ENCODE data around the gene TRMT44.
"Not testable (repeated sequence)": the region's sequence is repeated elsewhere in the genome, so short reads cannot be mapped to it uniquely, and the experiment has no call there.

The TRMT44 gene

GRCh38 chr4:8486643-8487042 lies 46.1 kb downstream of the TRMT44 start:
- H3K9me3 ChIP-seq (ENCODE audit: control extremely low read depth in 1 of 5, control insufficient read depth in 4 of 5, insufficient read depth in 2 of 5, low read depth in 1 of 5, low read length in 4 of 5); POLR2A ChIA-PET; H3K4me1 ChIP-seq (ENCODE audit: control extremely low read depth in 1 of 4, control insufficient read depth in 4 of 4, insufficient read depth in 4 of 4, low read length in 3 of 4); H3K27me3 ChIP-seq (replicated peaks in 2 of 5; ENCODE audit: control insufficient read depth in 4 of 5, insufficient read depth in 5 of 5, low read length in 4 of 5); H3K36me3 ChIP-seq (ENCODE audit: control insufficient read depth in 4 of 4, insufficient read depth in 4 of 4, low read length in 3 of 4); H3K27ac ChIP-seq (ENCODE audit: insufficient read depth in 1 of 2, low read depth in 1 of 2, low read length in 2 of 2, poor library complexity in 1 of 2, severe bottlenecking in 2 of 2); CTCF ChIA-PET; DNase-seq; H3K4me3 ChIP-seq (ENCODE audit: control insufficient read depth in 1 of 7, extremely low read depth in 1 of 7, insufficient read depth in 4 of 7, low read depth in 2 of 7, low read length in 6 of 7): not testable (repeated sequence)
- WGBS (ENCODE audit: insufficient coverage): 87% methylated on average over 3 of the region's 9 CpGs

DNA sequence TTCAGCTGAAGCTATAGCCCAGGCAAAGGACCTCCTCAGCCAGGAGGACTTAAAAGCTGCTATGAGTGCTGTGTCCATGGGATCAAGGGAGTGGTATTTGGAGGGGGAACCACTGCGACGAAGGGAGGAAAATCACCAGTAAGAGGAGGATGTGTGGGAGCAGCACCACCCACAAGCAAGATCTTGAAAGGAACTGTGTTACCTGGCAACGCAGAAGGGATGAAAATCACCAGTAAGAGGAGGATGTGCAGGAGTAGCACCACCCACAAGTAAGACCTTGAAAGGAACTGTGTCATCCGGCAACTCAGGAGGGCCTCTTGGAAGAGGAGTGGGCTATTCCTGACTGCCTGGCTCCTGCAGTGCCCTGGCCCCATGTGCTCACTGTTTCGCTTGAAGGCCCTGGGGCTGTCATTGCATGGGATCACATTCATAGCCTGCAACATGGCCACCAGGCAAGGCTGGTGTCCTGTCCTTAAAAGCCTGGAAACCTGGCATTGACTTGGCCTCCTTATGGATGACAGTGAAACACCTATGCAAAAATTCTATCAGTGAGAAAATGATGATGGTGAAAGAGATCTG lies 48.3 kb downstream of the TRMT44 start:
- Histone ChIP-seq H3K27ac (ENCODE audit: insufficient read depth in 1 of 2, low read depth in 1 of 2, low read length in 2 of 2, poor library complexity in 1 of 2, severe bottlenecking in 2 of 2) (no peak overlapping the region), H3K4me3 (ENCODE audit: control insufficient read depth in 1 of 7, extremely low read depth in 1 of 7, insufficient read depth in 4 of 7, low read depth in 2 of 7, low read length in 6 of 7) (no peak overlapping the region), H3K36me3 (ENCODE audit: control insufficient read depth in 4 of 4, insufficient read depth in 4 of 4, low read length in 3 of 4) (no peaks in the 10 kb centered on the region), H3K9me3 (ENCODE audit: control extremely low read depth in 1 of 5, control insufficient read depth in 4 of 5, insufficient read depth in 2 of 5, low read depth in 1 of 5, low read length in 4 of 5) (no peaks in the 10 kb centered on the region), H3K27me3 (replicated peaks in 2 of 5; ENCODE audit: control insufficient read depth in 4 of 5, insufficient read depth in 5 of 5, low read length in 4 of 5) (no peaks in the 10 kb centered on the region), H3K4me1 (ENCODE audit: control extremely low read depth in 1 of 4, control insufficient read depth in 4 of 4, insufficient read depth in 4 of 4, low read length in 3 of 4) (no peaks in the 10 kb centered on the region)
- 98% methylated on average over 5 of the region's 5 CpGs for WGBS (ENCODE audit: insufficient coverage)
- POLR2A ChIA-PET: no interaction called here
- DNase-seq: no peak
- CTCF ChIA-PET: no interaction called here

GRCh38 chr4:8491478-8491877 lies 50.9 kb downstream of the TRMT44 start:
- H3K4me1 ChIP-seq (ENCODE audit: control extremely low read depth in 1 of 4, control insufficient read depth in 4 of 4, insufficient read depth in 4 of 4, low read length in 3 of 4); H3K4me3 ChIP-seq (ENCODE audit: control insufficient read depth in 1 of 7, extremely low read depth in 1 of 7, insufficient read depth in 4 of 7, low read depth in 2 of 7, low read length in 6 of 7); H3K27me3 ChIP-seq (replicated peaks in 2 of 5; ENCODE audit: control insufficient read depth in 4 of 5, insufficient read depth in 5 of 5, low read length in 4 of 5); POLR2A ChIA-PET; DNase-seq; H3K36me3 ChIP-seq (ENCODE audit: control insufficient read depth in 4 of 4, insufficient read depth in 4 of 4, low read length in 3 of 4); H3K27ac ChIP-seq (ENCODE audit: insufficient read depth in 1 of 2, low read depth in 1 of 2, low read length in 2 of 2, poor library complexity in 1 of 2, severe bottlenecking in 2 of 2); CTCF ChIA-PET; H3K9me3 ChIP-seq (ENCODE audit: control extremely low read depth in 1 of 5, control insufficient read depth in 4 of 5, insufficient read depth in 2 of 5, low read depth in 1 of 5, low read length in 4 of 5): not testable (repeated sequence)
- 96% methylated on average over 19 of the region's 23 CpGs for WGBS (ENCODE audit: insufficient coverage)

GRCh38 chr4:8492174-8492573 lies 51.6 kb downstream of the TRMT44 start:
- Histone ChIP-seq H3K4me3 (ENCODE audit: control insufficient read depth in 1 of 7, extremely low read depth in 1 of 7, insufficient read depth in 4 of 7, low read depth in 2 of 7, low read length in 6 of 7) (no peak overlapping the region), H3K27me3 (replicated peaks in 2 of 5; ENCODE audit: control insufficient read depth in 4 of 5, insufficient read depth in 5 of 5, low read length in 4 of 5) (no peaks in the 10 kb centered on the region), H3K4me1 (ENCODE audit: control extremely low read depth in 1 of 4, control insufficient read depth in 4 of 4, insufficient read depth in 4 of 4, low read length in 3 of 4) (no peaks in the 10 kb centered on the region), H3K9me3 (ENCODE audit: control extremely low read depth in 1 of 5, control insufficient read depth in 4 of 5, insufficient read depth in 2 of 5, low read depth in 1 of 5, low read length in 4 of 5) (peaks cover 0 to 4% (median 0%) of the 10 kb centered on the region in 5 experiments), H3K27ac (ENCODE audit: insufficient read depth in 1 of 2, low read depth in 1 of 2, low read length in 2 of 2, poor library complexity in 1 of 2, severe bottlenecking in 2 of 2) (no peak overlapping the region), H3K36me3 (ENCODE audit: control insufficient read depth in 4 of 4, insufficient read depth in 4 of 4, low read length in 3 of 4) (no peaks in the 10 kb centered on the region)
- ChIA-PET POLR2A (no interaction called here), CTCF (no interaction called here)
- 92% methylated on average over 7 of the region's 9 CpGs for WGBS (ENCODE audit: insufficient coverage)
- DNase-seq: no peak

DNA sequence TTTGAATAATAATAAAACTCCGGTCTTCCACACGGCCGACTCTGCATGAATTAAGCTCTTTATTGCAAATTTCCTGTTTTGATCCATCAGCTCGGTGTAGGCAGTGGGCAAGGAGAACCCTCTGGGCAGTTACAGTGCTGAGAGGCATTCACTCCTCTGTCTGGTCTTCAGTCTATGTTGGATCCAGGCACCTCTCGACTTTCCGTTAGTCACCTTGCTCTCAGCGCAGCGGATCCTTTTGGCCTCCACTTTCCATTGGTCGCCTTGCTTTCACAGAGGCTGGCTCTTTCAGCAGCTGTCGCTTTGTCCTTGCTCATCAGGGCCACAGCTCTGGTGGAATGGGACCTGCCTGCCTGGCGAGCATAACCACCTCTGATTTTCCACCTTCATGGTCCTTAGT lies 52.9 kb downstream of the TRMT44 start:
- Histone ChIP-seq H3K27ac (ENCODE audit: insufficient read depth in 1 of 2, low read depth in 1 of 2, low read length in 2 of 2, poor library complexity in 1 of 2, severe bottlenecking in 2 of 2) (no peak overlapping the region), H3K4me3 (ENCODE audit: control insufficient read depth in 1 of 7, extremely low read depth in 1 of 7, insufficient read depth in 4 of 7, low read depth in 2 of 7, low read length in 6 of 7) (no peak overlapping the region), H3K9me3 (ENCODE audit: control extremely low read depth in 1 of 5, control insufficient read depth in 4 of 5, insufficient read depth in 2 of 5, low read depth in 1 of 5, low read length in 4 of 5) (peaks cover 0 to 4% (median 2%) of the 10 kb centered on the region in 5 experiments), H3K27me3 (replicated peaks in 2 of 5; ENCODE audit: control insufficient read depth in 4 of 5, insufficient read depth in 5 of 5, low read length in 4 of 5) (no peaks in the 10 kb centered on the region), H3K36me3 (ENCODE audit: control insufficient read depth in 4 of 4, insufficient read depth in 4 of 4, low read length in 3 of 4) (no peaks in the 10 kb centered on the region), H3K4me1 (ENCODE audit: control extremely low read depth in 1 of 4, control insufficient read depth in 4 of 4, insufficient read depth in 4 of 4, low read length in 3 of 4) (no peaks in the 10 kb centered on the region)
- WGBS (ENCODE audit: insufficient coverage): 92% methylated on average over 9 of the region's 11 CpGs
- ChIA-PET CTCF (no interaction called here), POLR2A (no interaction called here)
- DNase-seq: no peak

DNA sequence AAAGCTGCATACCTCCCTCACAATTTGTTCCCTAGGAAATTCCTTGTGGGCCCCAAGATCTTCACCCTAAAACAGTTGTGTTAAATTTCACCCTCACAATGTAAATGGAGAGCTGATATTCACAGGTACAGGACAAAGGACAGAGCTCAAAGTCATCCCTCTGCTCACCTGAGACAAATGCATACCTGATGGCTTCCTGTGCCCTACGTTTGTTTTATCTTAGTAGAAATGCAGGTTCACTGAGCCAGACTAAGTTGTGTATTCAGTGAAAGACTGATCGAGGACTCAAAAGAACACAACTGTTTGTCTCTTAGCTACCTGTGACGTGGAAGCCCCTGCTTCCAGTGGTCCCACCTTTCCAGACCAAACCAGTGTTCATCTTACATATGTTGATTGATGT lies 53.6 kb downstream of the TRMT44 start:
- no peak for DNase-seq
- Histone ChIP-seq H3K36me3 (ENCODE audit: control insufficient read depth in 4 of 4, insufficient read depth in 4 of 4, low read length in 3 of 4) (no peaks in the 10 kb centered on the region), H3K4me3 (ENCODE audit: control insufficient read depth in 1 of 7, extremely low read depth in 1 of 7, insufficient read depth in 4 of 7, low read depth in 2 of 7, low read length in 6 of 7) (no peak overlapping the region), H3K4me1 (ENCODE audit: control extremely low read depth in 1 of 4, control insufficient read depth in 4 of 4, insufficient read depth in 4 of 4, low read length in 3 of 4) (no peaks in the 10 kb centered on the region), H3K9me3 (ENCODE audit: control extremely low read depth in 1 of 5, control insufficient read depth in 4 of 5, insufficient read depth in 2 of 5, low read depth in 1 of 5, low read length in 4 of 5) (peaks cover 0 to 4% (median 2%) of the 10 kb centered on the region in 5 experiments), H3K27me3 (replicated peaks in 2 of 5; ENCODE audit: control insufficient read depth in 4 of 5, insufficient read depth in 5 of 5, low read length in 4 of 5) (no peaks in the 10 kb centered on the region), H3K27ac (ENCODE audit: insufficient read depth in 1 of 2, low read depth in 1 of 2, low read length in 2 of 2, poor library complexity in 1 of 2, severe bottlenecking in 2 of 2) (no peak overlapping the region)
- CTCF ChIA-PET: no interaction called here
- WGBS (ENCODE audit: insufficient coverage): 94% methylated on average over 3 of the region's 3 CpGs
- POLR2A ChIA-PET: no interaction called here

DNA sequence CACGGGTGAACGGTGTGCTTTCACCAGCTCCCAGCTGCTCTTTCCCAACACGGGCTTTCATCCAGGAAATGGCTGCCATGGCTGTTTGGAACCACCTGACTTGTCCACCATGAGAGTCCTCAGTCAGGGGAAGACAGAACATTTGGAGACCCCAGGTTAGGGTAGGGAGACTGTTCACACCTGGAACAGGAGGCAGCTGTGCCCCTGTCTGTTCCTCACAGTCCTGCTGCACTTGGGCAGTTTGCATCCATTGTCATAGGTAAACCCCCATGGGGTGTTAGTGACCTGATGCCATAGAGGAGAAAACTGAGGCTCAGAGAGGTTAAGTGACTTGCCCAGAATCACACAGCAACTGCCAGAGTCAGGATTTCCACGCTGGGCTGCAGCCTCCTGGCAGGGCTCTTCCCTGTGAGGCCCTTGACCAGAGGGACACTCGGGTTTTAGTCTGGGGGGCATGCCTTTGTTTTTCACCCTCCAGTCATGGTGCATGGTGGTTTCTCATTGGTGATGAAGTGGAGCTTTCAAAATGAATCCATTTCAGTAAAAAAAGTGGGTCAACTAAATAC lies 54.5 kb downstream of the TRMT44 start:
- no peak for DNase-seq
- 92% methylated on average over 5 of the region's 5 CpGs for WGBS (ENCODE audit: insufficient coverage)
- Histone ChIP-seq H3K4me3 (ENCODE audit: control insufficient read depth in 1 of 7, extremely low read depth in 1 of 7, insufficient read depth in 4 of 7, low read depth in 2 of 7, low read length in 6 of 7) (no peak overlapping the region), H3K27ac (ENCODE audit: insufficient read depth in 1 of 2, low read depth in 1 of 2, low read length in 2 of 2, poor library complexity in 1 of 2, severe bottlenecking in 2 of 2) (no peak overlapping the region), H3K9me3 (ENCODE audit: control extremely low read depth in 1 of 5, control insufficient read depth in 4 of 5, insufficient read depth in 2 of 5, low read depth in 1 of 5, low read length in 4 of 5) (peaks cover 0 to 4% (median 2%) of the 10 kb centered on the region in 5 experiments), H3K36me3 (ENCODE audit: control insufficient read depth in 4 of 4, insufficient read depth in 4 of 4, low read length in 3 of 4) (no peaks in the 10 kb centered on the region), H3K4me1 (ENCODE audit: control extremely low read depth in 1 of 4, control insufficient read depth in 4 of 4, insufficient read depth in 4 of 4, low read length in 3 of 4) (no peaks in the 10 kb centered on the region), H3K27me3 (replicated peaks in 2 of 5; ENCODE audit: control insufficient read depth in 4 of 5, insufficient read depth in 5 of 5, low read length in 4 of 5) (no peaks in the 10 kb centered on the region)
- CTCF ChIA-PET: no interaction called here
- POLR2A ChIA-PET: no interaction called here
